Measurements from ENCODE around the gene PLAC9.

- TF ChIP-seq CTCF (IDR thresholded peaks at IDR 0.05) (no peak), TCF7L2 (IDR thresholded peaks at IDR 0.05; ENCODE audit: low read depth, low read length) (no peak)
Observed at GRCh38 chr10:80148166-80148805, 15.8 kb downstream of the PLAC9 start.
